Activated T-helper 9 cell treated with anti-CD3 and anti-CD28 coated beads, Interleukin-2, amount 50 U/mL, for 16 hours (primary cell): Measurements from ENCODE around the gene PSMA1.
"Not testable (repeated sequence)": the region's sequence is repeated elsewhere in the genome, so short reads cannot be mapped to it uniquely, and the experiment has no call there.

Experiments
- DNase-seq: peaks from one replicate; pipeline ENCODE4 v3.0.0-alpha.2; 2020; ENCODE audit warnings: low read depth

The PSMA1 gene

GRCh38 chr11:14519917-14520746 lies at the start of gene PSMA1:
Gene PSMA1 (minus strand): TSS chr11:14520386. CDS start chr11:14520299, 87 bp downstream.
- peak; percentile 89 for DNase-seq

GRCh38 chr11:14569516-14569915 lies 49.3 kb upstream of the PSMA1 start:
- not testable (repeated sequence) for DNase-seq

- DNase-seq = no peak
These were observed 47.0 kb upstream of the PSMA1 start for GRCh38 chr11:14567064-14567651.

GRCh38 chr11:14566331-14567063 lies 46.3 kb upstream of the PSMA1 start:
- DNase-seq = no peak

GRCh38 chr11:14565845-14566244 lies 45.7 kb upstream of the PSMA1 start:
- no peak for DNase-seq

GRCh38 chr11:14555818-14556217 lies 35.6 kb upstream of the PSMA1 start:
- no peak for DNase-seq

- DNase-seq = no peak
These were observed 34.8 kb upstream of the PSMA1 start for GRCh38 chr11:14554959-14555358.

GRCh38 chr11:14552089-14552488 lies 31.9 kb upstream of the PSMA1 start:
- DNase-seq = no peak

GRCh38 chr11:14551380-14551779 lies 31.2 kb upstream of the PSMA1 start:
- no peak for DNase-seq

- no peak for DNase-seq
These were observed 29.7 kb upstream of the PSMA1 start for GRCh38 chr11:14549891-14550290.

GRCh38 chr11:14547440-14547839 lies 27.3 kb upstream of the PSMA1 start:
- no peak for DNase-seq

- no peak for DNase-seq
These were observed 26.5 kb upstream of the PSMA1 start for GRCh38 chr11:14546672-14547071.

GRCh38 chr11:14544611-14545010 lies 24.4 kb upstream of the PSMA1 start:
- DNase-seq = no peak

- no peak for DNase-seq
These were observed 23.1 kb upstream of the PSMA1 start for GRCh38 chr11:14543260-14543659.

GRCh38 chr11:14542324-14542723 lies 22.1 kb upstream of the PSMA1 start:
- DNase-seq = no peak

GRCh38 chr11:14541192-14541947 lies 21.2 kb upstream of the PSMA1 start:
- DNase-seq = no peak

- DNase-seq = no peak
These were observed 19.8 kb upstream of the PSMA1 start for GRCh38 chr11:14539982-14540421.

- no peak for DNase-seq
These were observed 18.9 kb upstream of the PSMA1 start for GRCh38 chr11:14538926-14539554.

GRCh38 chr11:14538271-14538925 lies 18.2 kb upstream of the PSMA1 start:
- no peak for DNase-seq

- DNase-seq = peak; percentile 14
These were observed 17.0 kb upstream of the PSMA1 start for GRCh38 chr11:14537134-14537599.

- not testable (repeated sequence) for DNase-seq
These were observed 15.0 kb upstream of the PSMA1 start for GRCh38 chr11:14535166-14535565.
